HEK293 (cell line): ENCODE data around the gene ARHGEF28.

Source experiments
- CTCF ChIA-PET: fragments of 350-600 bp; formaldehyde crosslinking; extraction: SDS; loops from one replicate; lab custom pipeline; 2021; ENCODE audit warnings: antibody characterized with exemption; lab: Yijun Ruan, JAX
- POLR2A ChIA-PET: fragments of 300-600 bp; formaldehyde crosslinking; extraction: SDS; loops from one replicate; lab custom pipeline; 2020; ENCODE audit warnings: antibody characterized with exemption, inconsistent platforms; lab: Yijun Ruan, JAX
- H3K27ac ChIP-seq: fragments of 200-500 bp; sonication (Bioruptor generic); 2 replicates; pipeline ENCODE4 v1.5.1; 2014; ENCODE audit warnings: low read depth, low read length, control low read depth, inconsistent platforms; ENCODE audit errors: extremely low read depth
- H3K36me3 ChIP-seq, 2 experiments: fragments of 200-500 bp in 1 of 2; sonication (Bioruptor generic) in 1 of 2; 1 replicate in 1 of 2; 2 replicates in 1 of 2; pipeline ENCODE4 v1.5.1; 2014 to 2017; ENCODE audit warnings: inconsistent platforms in 2 of 2, low read length in 2 of 2; ENCODE audit not compliant: control insufficient read depth in 2 of 2, insufficient read depth in 1 of 2
- H3K4me1 ChIP-seq: fragments of 200-500 bp; sonication (Bioruptor generic); 2 replicates; pipeline ENCODE4 v1.5.1; 2014; ENCODE audit warnings: mild to moderate bottlenecking, low read length, inconsistent platforms; ENCODE audit not compliant: control insufficient read depth, insufficient read depth
- H3K4me3 ChIP-seq: 2 replicates; pipeline ENCODE4 v1.5.1; 2011; ENCODE audit warnings: low read depth, mild to moderate bottlenecking, control low read depth, low read length, moderate library complexity
- H3K9me3 ChIP-seq: fragments of 200-500 bp; sonication (Bioruptor generic); 2 replicates; pipeline ENCODE4 v1.5.1; 2014; ENCODE audit warnings: low read depth, low read length, inconsistent platforms; ENCODE audit not compliant: control insufficient read depth, insufficient read depth
- BCL11A ChIP-seq: fragments of 450-650 bp; formaldehyde crosslinking; IDR thresholded peaks from 2 replicates; pipeline ENCODE4 v1.5.1; 2016; ENCODE audit warnings: low read depth, missing biosample characterization, missing genetic modification characterization
- ELK4 ChIP-seq: IDR thresholded peaks from 2 replicates; pipeline ENCODE4 v1.6.1; 2011; ENCODE audit warnings: mild to moderate bottlenecking, low read depth, low read length, borderline replicate concordance
- KLF7 ChIP-seq: fragments of 450-650 bp; formaldehyde crosslinking; IDR thresholded peaks from 2 replicates; pipeline ENCODE4 v1.5.1; 2016; ENCODE audit warnings: missing biosample characterization, missing genetic modification characterization, borderline replicate concordance
- OSR2 ChIP-seq: fragments of 450-650 bp; formaldehyde crosslinking; IDR thresholded peaks from 2 replicates; pipeline ENCODE4 v1.5.1; 2016; ENCODE audit warnings: missing biosample characterization, missing genetic modification characterization
- PRDM10 ChIP-seq: fragments of 450-650 bp; formaldehyde crosslinking; IDR thresholded peaks from 2 replicates; pipeline ENCODE4 v1.5.1; 2016; ENCODE audit warnings: missing biosample characterization, missing genetic modification characterization
- SP7 ChIP-seq: fragments of 450-650 bp; formaldehyde crosslinking; IDR thresholded peaks from 2 replicates; pipeline ENCODE4 v1.5.1; 2016; ENCODE audit warnings: missing biosample characterization, missing genetic modification characterization
- TCF7L2 ChIP-seq: IDR thresholded peaks from 2 replicates; pipeline ENCODE4 v1.6.1; 2011; ENCODE audit warnings: low read depth, mild to moderate bottlenecking, inconsistent platforms, low read length, moderate library complexity, borderline replicate concordance
- YY2 ChIP-seq: fragments of 450-650 bp; formaldehyde crosslinking; IDR thresholded peaks from 2 replicates; pipeline ENCODE4 v1.5.1; 2016; ENCODE audit warnings: missing biosample characterization, missing genetic modification characterization
- ZIC2 ChIP-seq: fragments of 450-650 bp; formaldehyde crosslinking; IDR thresholded peaks from 2 replicates; pipeline ENCODE4 v1.5.1; 2016; ENCODE audit warnings: missing biosample characterization, missing genetic modification characterization
- ZNF10 ChIP-seq: fragments of 450-650 bp; formaldehyde crosslinking; IDR thresholded peaks from 2 replicates; pipeline ENCODE4 v1.5.1; 2017; ENCODE audit warnings: missing biosample characterization, missing genetic modification characterization
- ZNF146 ChIP-seq: fragments of 450-650 bp; formaldehyde crosslinking; IDR thresholded peaks from 2 replicates; pipeline ENCODE4 v1.5.1; 2016; ENCODE audit warnings: missing biosample characterization, missing genetic modification characterization
- ZNF184 ChIP-seq: fragments of 450-650 bp; IDR thresholded peaks from 2 replicates; pipeline ENCODE4 v1.5.1; 2018; ENCODE audit warnings: missing biosample characterization, mild to moderate bottlenecking, missing genetic modification characterization
- ZNF23 ChIP-seq: fragments of 450-650 bp; formaldehyde crosslinking; IDR thresholded peaks from 2 replicates; pipeline ENCODE4 v1.5.1; 2016; ENCODE audit warnings: missing biosample characterization, missing genetic modification characterization, borderline replicate concordance
- ZNF280C ChIP-seq: fragments of 450-650 bp; formaldehyde crosslinking; IDR thresholded peaks from 2 replicates; pipeline ENCODE4 v1.5.1; 2016; ENCODE audit warnings: missing biosample characterization, missing genetic modification characterization
- ZNF292 ChIP-seq: fragments of 450-650 bp; formaldehyde crosslinking; IDR thresholded peaks from 2 replicates; pipeline ENCODE4 v1.5.1; 2016; ENCODE audit warnings: low read depth, missing biosample characterization, missing genetic modification characterization, borderline replicate concordance
- ZNF341 ChIP-seq: fragments of 450-650 bp; formaldehyde crosslinking; IDR thresholded peaks from 2 replicates; pipeline ENCODE4; 2016; ENCODE audit warnings: low read depth, missing biosample characterization, missing genetic modification characterization
- ZNF37A ChIP-seq: fragments of 450-650 bp; IDR thresholded peaks from 2 replicates; pipeline ENCODE4 v1.5.1; 2018; ENCODE audit warnings: missing biosample characterization, missing genetic modification characterization
- ZNF391 ChIP-seq: fragments of 450-650 bp; formaldehyde crosslinking; IDR thresholded peaks from 2 replicates; pipeline ENCODE4 v1.5.1; 2016; ENCODE audit warnings: low read depth, missing biosample characterization, missing genetic modification characterization, borderline replicate concordance
- ZNF48 ChIP-seq: fragments of 450-650 bp; formaldehyde crosslinking; IDR thresholded peaks from 2 replicates; pipeline ENCODE4 v1.5.1; 2016; ENCODE audit warnings: missing biosample characterization, missing genetic modification characterization
- ZNF513 ChIP-seq: fragments of 450-650 bp; IDR thresholded peaks from 2 replicates; pipeline ENCODE4 v1.5.1; 2018; ENCODE audit warnings: missing biosample characterization, missing genetic modification characterization
- ZNF544 ChIP-seq: fragments of 450-650 bp; formaldehyde crosslinking; IDR thresholded peaks from 2 replicates; pipeline ENCODE4 v1.5.0; 2017; ENCODE audit warnings: missing biosample characterization, missing genetic modification characterization
- ZNF561 ChIP-seq: fragments of 450-650 bp; IDR thresholded peaks from 2 replicates; pipeline ENCODE4 v1.5.1; 2018; ENCODE audit warnings: missing biosample characterization, missing genetic modification characterization, borderline replicate concordance
- ZNF585B ChIP-seq: fragments of 450-650 bp; formaldehyde crosslinking; IDR thresholded peaks from 2 replicates; pipeline ENCODE4 v1.5.1; 2016; ENCODE audit warnings: missing biosample characterization, missing genetic modification characterization
- ZNF629 ChIP-seq: fragments of 450-650 bp; formaldehyde crosslinking; IDR thresholded peaks from 2 replicates; pipeline ENCODE4 v1.5.1; 2017; ENCODE audit warnings: missing biosample characterization, missing genetic modification characterization
- ZNF76 ChIP-seq: fragments of 450-650 bp; formaldehyde crosslinking; IDR thresholded peaks from 2 replicates; pipeline ENCODE4; 2016; ENCODE audit warnings: low read depth, missing biosample characterization, missing genetic modification characterization, borderline replicate concordance
- ZSCAN30 ChIP-seq: fragments of 450-650 bp; IDR thresholded peaks from 2 replicates; pipeline ENCODE4 v1.5.1; 2018; ENCODE audit warnings: missing biosample characterization, mild to moderate bottlenecking, missing genetic modification characterization, moderate library complexity

The ARHGEF28 gene

GRCh38 chr5:73582285-73583145, 43.5 kb upstream of the ARHGEF28 start (continued):
- TF ChIP-seq PRDM10 (tag by site-specific recombination): no peak
- peak; percentile 73 for TF ChIP-seq OSR2
- no peak for TF ChIP-seq KLF7 (tag by site-specific recombination)
- TF ChIP-seq ZIC2 (tag by site-specific recombination): peak; percentile 49; the same call in 1 of the 2 replicates
- TF ChIP-seq ZNF629 (tag by site-specific recombination): 0 out of 2 replicates have a peak, but pooled peaks have one; percentile 15
- 0 out of 2 replicates have a peak, but pooled peaks have one; percentile 25 for TF ChIP-seq SP7

GRCh38 chr5:73587923-73588322, 38.1 kb upstream of the ARHGEF28 start:
- Histone ChIP-seq H3K27ac (no peak overlapping the region), H3K4me3 (no peak overlapping the region), H3K36me3 (no peaks in the 10 kb centered on the region), H3K9me3 (no peaks in the 10 kb centered on the region), H3K4me1 (0 out of 2 replicates have a peak, but pooled peaks cover 3% of the 10 kb centered on the region)
- POLR2A ChIA-PET: no interaction called here
- CTCF ChIA-PET: interaction anchor here (0.6 to 9.1 kb wide), 5 partner anchors 9 to 1061 kb away, joined by 3 to 258 read pairs (median 3); no protein-coding TSS in a partner anchor
- TF ChIP-seq YY2 (no peak), ZNF280C (no peak), ZNF513 (no peak), ZNF10 (tag by site-specific recombination) (no peak), BCL11A (tag by site-specific recombination) (no peak), ZNF76 (tag by site-specific recombination) (no peak), ZNF341 (tag by site-specific recombination) (no peak), ZSCAN30 (no peak), ZNF585B (tag by site-specific recombination) (no peak), ZNF184 (tag by site-specific recombination) (no peak), ZNF48 (tag by site-specific recombination) (no peak), ZNF561 (no peak), TCF7L2 (no peak), ZNF146 (tag by site-specific recombination) (no peak), ELK4 (no peak), ZNF292 (tag by site-specific recombination) (no peak), ZNF23 (tag by site-specific recombination) (no peak), ZNF37A (tag by site-specific recombination) (no peak), ZNF544 (tag by site-specific recombination) (no peak), ZNF391 (tag by site-specific recombination) (no peak)
